Mesenchymal stem cell (in vitro differentiated cells and primary cell): ENCODE measurements around the gene FLOT2. TPM values are rescaled to one million over a fixed set of nuclear protein-coding genes. Genes with fewer than 3 reads are reported as not detected.

Experiments
- DNase-seq: peaks from one replicate; pipeline ENCODE4 v3.0.0-alpha.2; 2013
- H2AFZ ChIP-seq: one replicate; pipeline ENCODE4 v1.6.1; 2013; ENCODE audit warnings: low read depth, mild to moderate bottlenecking, control low read depth, inconsistent platforms, low read length, moderate library complexity
- H2AK5ac ChIP-seq: 2 replicates; pipeline ENCODE4 v1.6.1; 2013; ENCODE audit warnings: low read length, moderate library complexity, mild to moderate bottlenecking, inconsistent platforms; ENCODE audit not compliant: severe bottlenecking
- H2BK120ac ChIP-seq: one replicate; pipeline ENCODE4 v1.6.1; 2013; ENCODE audit warnings: low read depth, mild to moderate bottlenecking, inconsistent platforms, low read length, moderate library complexity
- H2BK12ac ChIP-seq, 2 experiments: one replicate each; pipeline ENCODE4 v1.6.1; 2013; ENCODE audit warnings: inconsistent platforms in 2 of 2, low read length in 2 of 2, mild to moderate bottlenecking in 2 of 2, moderate library complexity in 2 of 2, control low read depth in 1 of 2
- H2BK15ac ChIP-seq: one replicate; pipeline ENCODE4 v1.6.1; 2013; ENCODE audit warnings: mild to moderate bottlenecking, low read depth, inconsistent platforms; ENCODE audit not compliant: poor library complexity, severe bottlenecking
- H2BK5ac ChIP-seq: 2 replicates; pipeline ENCODE4 v1.6.1; 2013; ENCODE audit warnings: low read depth, mild to moderate bottlenecking, low read length, control low read depth, inconsistent platforms; ENCODE audit not compliant: poor library complexity, severe bottlenecking
- H3K14ac ChIP-seq, 2 experiments: one replicate each; pipeline ENCODE4 v1.6.1; 2013; ENCODE audit warnings: inconsistent platforms in 2 of 2, low read length in 2 of 2, control low read depth in 1 of 2, mild to moderate bottlenecking in 1 of 2, moderate library complexity in 1 of 2
- H3K18ac ChIP-seq, 2 experiments: one replicate each; pipeline ENCODE4 v1.6.1; 2013; ENCODE audit warnings: inconsistent platforms in 2 of 2, low read length in 2 of 2, control low read depth in 1 of 2, low read depth in 1 of 2, mild to moderate bottlenecking in 1 of 2
- H3K23ac ChIP-seq, 2 experiments: one replicate each; pipeline ENCODE4 v1.6.1; 2013; ENCODE audit warnings: inconsistent platforms in 2 of 2, low read length in 2 of 2, mild to moderate bottlenecking in 2 of 2, moderate library complexity in 2 of 2, control low read depth in 1 of 2
- H3K27ac ChIP-seq: 2 replicates; pipeline ENCODE4 v1.5.1; 2013; ENCODE audit warnings: mild to moderate bottlenecking, moderate library complexity, low read length, control low read depth, inconsistent platforms; ENCODE audit not compliant: poor library complexity, severe bottlenecking
- H3K27me3 ChIP-seq, 2 experiments: 2 replicates each; pipeline versions ENCODE4 v1.6.1 to v1.7.0; 2013; ENCODE audit warnings: low read length in 2 of 2, mild to moderate bottlenecking in 2 of 2, moderate library complexity in 2 of 2, control low read depth in 1 of 2, inconsistent platforms in 1 of 2; ENCODE audit not compliant: control insufficient read depth in 1 of 2, insufficient read depth in 1 of 2
- H3K36me3 ChIP-seq, 2 experiments: 2 replicates each; pipeline versions ENCODE4 v1.6.1 to v1.7.0; 2013; ENCODE audit warnings: low read length in 2 of 2, control low read depth in 1 of 2, inconsistent platforms in 1 of 2, low read depth in 1 of 2, mild to moderate bottlenecking in 1 of 2; ENCODE audit not compliant: insufficient read depth in 2 of 2, control insufficient read depth in 1 of 2
- H3K4ac ChIP-seq, 2 experiments: one replicate each; pipeline ENCODE4 v1.6.1; 2013; ENCODE audit warnings: inconsistent platforms in 2 of 2, low read length in 2 of 2, mild to moderate bottlenecking in 2 of 2, moderate library complexity in 2 of 2, control low read depth in 1 of 2, low read depth in 1 of 2
- H3K4me1 ChIP-seq: 2 replicates; pipeline ENCODE4 v1.6.1; 2013; ENCODE audit warnings: low read depth, low read length, control low read depth; ENCODE audit not compliant: control insufficient read depth, insufficient read depth
- H3K4me2 ChIP-seq: 2 replicates; pipeline ENCODE4 v1.6.1; 2013; ENCODE audit warnings: low read length, mild to moderate bottlenecking, inconsistent platforms; ENCODE audit not compliant: poor library complexity, severe bottlenecking
- H3K4me3 ChIP-seq, 2 experiments: 2 replicates each; pipeline versions ENCODE4 v1.5.1 to v1.7.0; 2013; ENCODE audit warnings: low read length in 2 of 2, mild to moderate bottlenecking in 2 of 2, control low read depth in 1 of 2, low read depth in 1 of 2; ENCODE audit not compliant: insufficient read depth in 1 of 2
- H3K79me1 ChIP-seq: replicated peaks from 2 replicates; pipeline ENCODE4 v1.6.1; 2013; ENCODE audit warnings: mild to moderate bottlenecking, control low read depth, low read length, inconsistent platforms; ENCODE audit not compliant: poor library complexity, severe bottlenecking
- H3K9ac ChIP-seq: 2 replicates; pipeline ENCODE4 v1.7.0; 2013; ENCODE audit warnings: mild to moderate bottlenecking, low read length, moderate library complexity
- H3K9me3 ChIP-seq: 2 replicates; pipeline ENCODE4 v1.7.0; 2013; ENCODE audit warnings: mild to moderate bottlenecking, low read length; ENCODE audit not compliant: control insufficient read depth
- H4K8ac ChIP-seq: one replicate; pipeline ENCODE4 v1.6.1; 2013; ENCODE audit warnings: inconsistent platforms, mild to moderate bottlenecking, low read length, moderate library complexity
- H4K91ac ChIP-seq: one replicate; pipeline ENCODE4 v1.6.1; 2013; ENCODE audit warnings: mild to moderate bottlenecking, low read length, inconsistent platforms
- WGBS: methylation state at CpG from one replicate; pipeline ENCODE4 v1.1.7; 2013; ENCODE audit warnings: mixed read lengths; 5-methylcytosine and 5-hydroxymethylcytosine counted together
- polyA plus RNA-seq, 2 experiments: library from polyadenylated mRNA; stranded (reverse); fragments of 200-250 nt; gene quantifications; one replicate each; pipeline ENCODE4 v1.2.3, GENCODE V29; 2013

FLOT2 gene, protein sequence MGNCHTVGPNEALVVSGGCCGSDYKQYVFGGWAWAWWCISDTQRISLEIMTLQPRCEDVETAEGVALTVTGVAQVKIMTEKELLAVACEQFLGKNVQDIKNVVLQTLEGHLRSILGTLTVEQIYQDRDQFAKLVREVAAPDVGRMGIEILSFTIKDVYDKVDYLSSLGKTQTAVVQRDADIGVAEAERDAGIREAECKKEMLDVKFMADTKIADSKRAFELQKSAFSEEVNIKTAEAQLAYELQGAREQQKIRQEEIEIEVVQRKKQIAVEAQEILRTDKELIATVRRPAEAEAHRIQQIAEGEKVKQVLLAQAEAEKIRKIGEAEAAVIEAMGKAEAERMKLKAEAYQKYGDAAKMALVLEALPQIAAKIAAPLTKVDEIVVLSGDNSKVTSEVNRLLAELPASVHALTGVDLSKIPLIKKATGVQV
- polyA plus RNA-seq (2013, experiment 1 of 2): 70.2 TPM
- 65.0 TPM for polyA plus RNA-seq (2013, experiment 2 of 2)

GRCh38 chr17:28896884-28897768 is at the start of gene FLOT2:
Gene FLOT2 (minus strand): TSS chr17:28897733. CDS start chr17:28897574, 159 bp downstream.
- peak within 1 kb of the TSS in 1 of 2 experiments; percentile 91 for H3K4ac ChIP-seq
- H4K8ac ChIP-seq: peak within 1 kb of the TSS; percentile 86
- peaks cover 27% of the 10 kb centered on the region for H3K4me1 ChIP-seq
- H2BK5ac ChIP-seq: no peak within 1 kb of the TSS
- H4K91ac ChIP-seq: peak within 1 kb of the TSS; percentile 94
- H3K27ac ChIP-seq: peak within 1 kb of the TSS; percentile 22
- H2AK5ac ChIP-seq: peak within 1 kb of the TSS; percentile 7
- H3K4me3 ChIP-seq: peak within 1 kb of the TSS; percentile 90
- no peaks in the 10 kb centered on the region for H3K9me3 ChIP-seq
- H3K18ac ChIP-seq: peak within 1 kb of the TSS; percentile 85 to 99
- peak within 1 kb of the TSS in 1 of 2 experiments; percentile 97 for H3K23ac ChIP-seq
- peak; percentile 61 for DNase-seq
- H2BK120ac ChIP-seq: peak within 1 kb of the TSS; percentile 51
- peak within 1 kb of the TSS; percentile 94 for H3K9ac ChIP-seq
- H3K79me1 ChIP-seq: peaks cover 18% of the 10 kb centered on the region
- no peaks in the 10 kb centered on the region for H3K27me3 ChIP-seq
- peak within 1 kb of the TSS; percentile 91 for H2AFZ ChIP-seq
- peak within 1 kb of the TSS; percentile 65 for H2BK15ac ChIP-seq
- H2BK12ac ChIP-seq: peak within 1 kb of the TSS in 1 of 2 experiments; percentile 59
- H3K36me3 ChIP-seq: peaks cover 7 to 8% of the 10 kb centered on the region in 2 experiments
- H3K14ac ChIP-seq: peak within 1 kb of the TSS in 1 of 2 experiments; percentile 99
- under 1% methylated on average over 61 of the region's 73 CpGs for WGBS
- H3K4me2 ChIP-seq: peak within 1 kb of the TSS; percentile 68

DNA sequence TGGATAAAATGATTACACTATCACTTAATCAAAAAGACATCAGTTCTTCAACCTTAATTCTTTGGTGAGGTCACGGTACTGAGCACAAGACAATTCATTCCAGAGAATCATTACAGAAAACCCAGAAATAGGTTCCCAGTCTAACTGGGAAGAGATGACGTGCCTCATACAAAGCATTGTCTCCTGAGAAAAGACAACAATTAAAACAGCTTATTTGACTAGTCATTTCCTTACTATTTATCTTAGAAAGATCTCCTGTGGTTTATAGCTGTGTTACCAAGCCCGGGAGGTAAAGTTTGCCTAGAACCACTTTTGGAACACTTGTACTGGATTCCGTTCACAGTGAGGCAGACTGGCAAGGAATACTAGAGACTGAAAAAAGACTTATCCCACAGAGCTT is 48.7 kb upstream of the FLOT2 start:
- no peak overlapping the region for H2BK15ac ChIP-seq
- no peak overlapping the region for H4K91ac ChIP-seq
- peaks cover 7 to 14% of the 10 kb centered on the region in 2 experiments for H3K36me3 ChIP-seq
- H2BK12ac ChIP-seq: no peak overlapping the region
- peak; percentile 67 for DNase-seq
- no peak overlapping the region for H2BK5ac ChIP-seq
- H3K23ac ChIP-seq: no peak overlapping the region
- peaks cover 11% of the 10 kb centered on the region for H3K4me1 ChIP-seq
- peak overlapping the region; percentile 96 for H3K9ac ChIP-seq
- peak overlapping the region; percentile 69 for H3K27ac ChIP-seq
- no peak overlapping the region for H2BK120ac ChIP-seq
- no peak overlapping the region for H3K4me2 ChIP-seq
- no peak overlapping the region for H2AFZ ChIP-seq
- H3K27me3 ChIP-seq: no peaks in the 10 kb centered on the region
- H3K79me1 ChIP-seq: no peaks in the 10 kb centered on the region
- H3K4me3 ChIP-seq: peak overlapping the region in 1 of 2 experiments; percentile 40
- WGBS: 58% methylated on average over 3 of the region's 4 CpGs
- no peak overlapping the region for H4K8ac ChIP-seq
- no peak overlapping the region for H3K18ac ChIP-seq
- no peaks in the 10 kb centered on the region for H3K9me3 ChIP-seq
- H3K14ac ChIP-seq: no peak overlapping the region
- H2AK5ac ChIP-seq: no peak overlapping the region
- no peak overlapping the region for H3K4ac ChIP-seq

DNA sequence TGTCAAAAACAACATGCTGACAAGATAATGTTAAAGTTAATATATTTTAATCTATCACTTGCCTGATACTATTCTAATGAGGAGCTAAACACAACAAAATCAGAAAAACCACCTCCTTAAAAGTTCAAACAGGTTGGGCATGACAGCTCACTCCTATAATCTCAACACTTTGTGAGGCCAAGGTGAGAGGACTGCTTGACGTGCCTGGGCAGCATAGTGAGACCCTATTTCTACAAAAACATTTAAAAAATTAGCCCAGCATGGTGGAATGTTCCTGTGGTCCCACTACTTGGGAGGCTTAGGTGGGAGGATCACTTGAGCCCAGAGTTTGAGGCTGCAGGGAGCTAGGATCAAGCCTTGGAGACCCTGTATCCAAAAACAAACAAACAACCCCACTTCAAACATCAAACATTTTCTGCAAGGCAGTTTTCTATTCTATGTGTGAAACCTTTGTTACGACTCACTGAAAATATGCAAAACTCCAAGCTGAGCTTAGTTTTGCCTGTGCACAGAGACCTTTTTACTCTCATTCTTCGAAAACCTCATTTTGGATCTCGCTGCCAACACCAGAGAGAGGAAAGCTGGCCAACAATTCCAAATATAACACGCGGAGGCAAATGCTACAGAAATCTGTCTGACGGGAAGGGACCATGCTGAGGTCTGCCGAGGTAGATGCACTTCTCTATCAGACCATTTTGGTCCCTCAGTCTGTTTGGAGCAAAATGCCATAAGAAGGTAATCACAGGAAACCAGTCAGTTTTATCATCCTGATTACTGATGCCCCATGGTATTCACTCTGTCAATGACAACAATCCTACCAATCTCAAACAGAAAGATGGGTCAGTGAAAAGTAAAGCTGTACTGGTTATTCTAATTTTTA is 47.6 kb upstream of the FLOT2 start:
- no peak overlapping the region for H3K23ac ChIP-seq
- H3K36me3 ChIP-seq: peaks cover 7 to 15% of the 10 kb centered on the region in 2 experiments
- no peak overlapping the region for H3K4me2 ChIP-seq
- 90% methylated on average over 8 of the region's 8 CpGs for WGBS
- peak overlapping the region in 1 of 2 experiments; percentile 52 for H3K4me3 ChIP-seq
- peak overlapping the region; percentile 10 for H3K27ac ChIP-seq
- H2BK120ac ChIP-seq: no peak overlapping the region
- no peaks in the 10 kb centered on the region for H3K79me1 ChIP-seq
- no peaks in the 10 kb centered on the region for H3K27me3 ChIP-seq
- peaks cover 11% of the 10 kb centered on the region for H3K4me1 ChIP-seq
- H3K9ac ChIP-seq: peak overlapping the region; percentile 96
- H3K4ac ChIP-seq: no peak overlapping the region
- no peak overlapping the region for H2BK15ac ChIP-seq
- no peak overlapping the region for H4K8ac ChIP-seq
- H4K91ac ChIP-seq: no peak overlapping the region
- no peaks in the 10 kb centered on the region for H3K9me3 ChIP-seq
- H3K18ac ChIP-seq: no peak overlapping the region
- H2AFZ ChIP-seq: no peak overlapping the region
- no peak overlapping the region for H3K14ac ChIP-seq
- no peak overlapping the region for H2AK5ac ChIP-seq
- DNase-seq: no peak
- H2BK5ac ChIP-seq: no peak overlapping the region
- no peak overlapping the region for H2BK12ac ChIP-seq
